ENCODE measurements around the gene EMILIN3.
"Not testable (repeated sequence)": the region's sequence is repeated elsewhere in the genome, so short reads cannot be mapped to it uniquely, and the experiment has no call there.

DNA sequence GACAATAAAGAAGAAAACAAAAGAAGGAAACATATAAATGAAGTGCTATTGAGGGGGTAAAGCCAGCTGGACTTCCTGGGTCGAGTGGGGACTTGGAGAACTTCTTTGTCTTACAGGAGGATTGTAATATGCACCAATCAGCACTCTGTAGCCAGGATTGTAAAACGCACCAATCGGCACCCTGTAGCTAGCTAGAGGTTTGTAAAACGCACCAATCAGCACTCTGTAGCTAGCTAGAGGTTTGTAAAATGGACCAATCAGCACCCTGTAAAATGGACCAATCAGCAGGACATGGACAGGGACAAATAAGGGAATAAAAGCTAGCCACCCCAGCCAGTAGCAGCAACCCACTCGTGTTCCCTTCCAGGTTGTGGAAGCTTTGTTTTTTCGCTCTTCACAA, 54.6 kb downstream of the EMILIN3 start:
- TF ChIP-seq EZH2phosphoT487 (IDR thresholded peaks at IDR 0.05; ENCODE audit: insufficient read depth, low read depth); EZH2 (IDR thresholded peaks at IDR 0.05; ENCODE audit: insufficient read depth, poor library complexity, severe bottlenecking): not testable (repeated sequence)
